ENCODE results near the gene CLTRN.

DNA sequence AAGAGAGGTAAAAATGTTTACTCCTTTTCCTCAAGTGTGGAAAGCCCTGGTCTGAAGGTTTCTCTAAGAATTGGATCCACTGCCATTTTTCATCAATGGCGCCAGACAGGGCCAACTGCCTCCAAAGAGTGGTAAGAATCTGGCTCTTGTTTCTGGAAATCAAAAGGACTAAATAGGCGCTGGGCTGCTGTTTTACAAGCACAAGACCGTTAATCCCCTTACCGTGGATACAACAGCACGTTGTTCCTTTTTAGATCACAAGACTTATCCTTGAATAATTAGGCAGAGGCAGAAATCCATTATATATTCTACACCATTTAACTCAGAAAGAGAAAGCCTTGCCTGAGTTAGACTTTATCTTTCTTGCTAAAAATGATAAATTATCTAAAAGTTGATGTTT, 10.6 kb downstream of the CLTRN start:
- TF ChIP-seq YY1 (tag by site-specific recombination; IDR thresholded peaks at IDR 0.05) = no peak
- TF ChIP-seq HOXC10 (CRISPR knock-in tag; IDR thresholded peaks at IDR 0.05) = no peak
